NCI-H2029 (cell line): ENCODE results near the gene MVD.

Experiments used
- DNase-seq: peaks from one replicate; lab custom pipeline; 2025; lab: John Stamatoyannopoulos, UW

Gene MVD

DNA sequence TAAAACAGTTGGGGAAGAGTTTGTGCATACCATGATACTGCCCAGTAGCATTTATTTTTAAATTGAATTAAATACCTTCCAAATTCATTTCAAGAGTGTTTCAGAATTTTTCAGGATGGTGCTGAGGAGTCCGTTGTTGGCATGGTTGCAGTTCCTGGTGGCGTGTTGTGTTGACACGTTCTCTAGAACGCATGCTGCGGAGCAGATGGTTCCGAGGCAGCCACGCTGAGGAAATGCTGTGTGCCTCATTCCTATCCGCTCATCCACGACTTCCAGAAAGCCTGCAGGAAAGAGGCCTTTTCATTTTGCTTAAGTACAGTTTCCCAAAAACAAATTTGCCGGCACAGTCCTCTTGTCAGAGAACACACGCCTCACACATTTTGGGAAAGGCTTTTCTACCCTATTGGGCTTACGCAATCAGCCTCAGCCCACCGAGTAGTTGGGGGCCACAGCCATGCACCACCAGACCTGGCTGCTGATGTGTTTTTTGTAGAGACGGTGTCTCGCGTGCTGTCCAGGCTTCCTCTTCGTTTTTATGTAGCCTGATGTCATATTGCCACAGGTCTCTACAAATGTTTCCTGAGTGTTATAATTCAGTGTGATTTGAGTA is 56.6 kb downstream of the MVD start:
- DNase-seq: no peak

DNA sequence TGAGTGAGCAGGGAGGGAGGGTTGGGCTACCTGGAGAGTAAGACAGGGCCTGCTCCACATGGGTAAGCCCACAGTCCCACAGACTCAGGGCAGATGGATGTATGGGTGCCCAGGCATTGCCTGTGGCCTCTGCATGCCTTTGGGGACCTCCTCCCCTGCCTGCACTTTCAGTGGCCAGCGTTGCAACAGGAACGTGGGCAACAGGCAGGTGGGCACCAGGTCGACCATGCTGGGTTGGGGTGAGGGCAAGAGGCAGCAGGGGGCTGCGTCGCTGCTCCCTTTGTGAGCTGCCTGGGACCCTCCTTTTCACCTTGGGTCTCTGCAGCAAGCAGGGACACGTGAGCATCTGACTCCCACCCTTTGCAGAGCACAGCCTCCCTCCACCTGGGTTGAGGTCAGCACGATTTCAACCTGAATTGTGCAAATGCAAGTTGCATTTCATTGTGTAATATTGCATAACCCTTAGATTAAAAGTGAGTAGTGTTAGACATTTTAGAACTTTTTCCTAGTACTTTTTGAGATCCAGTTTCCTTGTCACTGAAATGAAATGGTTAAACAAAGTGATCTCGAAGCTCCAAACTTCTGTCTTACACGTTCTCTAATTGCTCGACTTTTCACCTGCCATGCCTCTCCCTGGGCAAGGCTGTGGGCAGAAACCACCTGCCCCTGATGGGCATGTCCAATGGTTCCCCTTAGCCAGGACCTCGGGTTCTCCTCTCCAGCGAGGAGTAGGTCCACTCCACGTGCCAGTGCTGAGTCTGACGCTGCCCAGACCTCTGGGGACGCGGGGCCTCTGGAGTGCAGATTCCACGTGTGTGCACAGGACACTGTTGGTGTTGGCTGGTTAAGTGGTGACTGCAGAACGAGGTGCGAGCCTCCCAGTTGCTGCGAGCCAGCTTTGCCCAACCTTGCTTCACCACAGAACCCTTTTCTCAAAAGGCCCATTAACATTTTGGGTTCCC is 57.4 kb downstream of the MVD start:
- no peak for DNase-seq

DNA sequence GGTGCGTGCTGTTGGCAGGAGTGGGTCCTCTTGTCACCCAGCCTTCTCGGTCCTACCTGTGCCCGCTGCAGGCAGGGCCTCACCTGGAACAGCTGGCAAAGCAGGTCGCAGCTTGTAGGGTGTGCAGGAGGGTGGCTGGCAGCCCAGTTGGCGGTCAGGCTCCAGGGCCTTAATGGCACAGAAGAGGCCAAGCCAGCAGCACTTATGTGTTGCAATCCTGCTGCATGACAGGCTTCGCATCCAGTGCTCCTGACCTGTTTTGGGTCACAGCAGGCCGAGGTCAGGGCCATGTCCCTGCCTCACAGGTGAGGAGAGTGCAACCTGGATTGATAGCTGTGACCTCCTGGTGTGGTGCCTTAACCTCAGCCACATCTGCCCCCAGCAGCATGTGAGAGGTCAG is 60.8 kb downstream of the MVD start:
- no peak for DNase-seq
